Left forelimb (tissue), 1 donor: ENCODE measurements around the gene CELSR1.
"Not testable (repeated sequence)": the region's sequence is repeated elsewhere in the genome, so short reads cannot be mapped to it uniquely, and the experiment has no call there.

Source experiments
- DNase-seq: peaks from one replicate; pipeline ENCODE4 v3.0.0-alpha.2; 2018; ENCODE audit warnings: low spot score

Gene CELSR1

DNA sequence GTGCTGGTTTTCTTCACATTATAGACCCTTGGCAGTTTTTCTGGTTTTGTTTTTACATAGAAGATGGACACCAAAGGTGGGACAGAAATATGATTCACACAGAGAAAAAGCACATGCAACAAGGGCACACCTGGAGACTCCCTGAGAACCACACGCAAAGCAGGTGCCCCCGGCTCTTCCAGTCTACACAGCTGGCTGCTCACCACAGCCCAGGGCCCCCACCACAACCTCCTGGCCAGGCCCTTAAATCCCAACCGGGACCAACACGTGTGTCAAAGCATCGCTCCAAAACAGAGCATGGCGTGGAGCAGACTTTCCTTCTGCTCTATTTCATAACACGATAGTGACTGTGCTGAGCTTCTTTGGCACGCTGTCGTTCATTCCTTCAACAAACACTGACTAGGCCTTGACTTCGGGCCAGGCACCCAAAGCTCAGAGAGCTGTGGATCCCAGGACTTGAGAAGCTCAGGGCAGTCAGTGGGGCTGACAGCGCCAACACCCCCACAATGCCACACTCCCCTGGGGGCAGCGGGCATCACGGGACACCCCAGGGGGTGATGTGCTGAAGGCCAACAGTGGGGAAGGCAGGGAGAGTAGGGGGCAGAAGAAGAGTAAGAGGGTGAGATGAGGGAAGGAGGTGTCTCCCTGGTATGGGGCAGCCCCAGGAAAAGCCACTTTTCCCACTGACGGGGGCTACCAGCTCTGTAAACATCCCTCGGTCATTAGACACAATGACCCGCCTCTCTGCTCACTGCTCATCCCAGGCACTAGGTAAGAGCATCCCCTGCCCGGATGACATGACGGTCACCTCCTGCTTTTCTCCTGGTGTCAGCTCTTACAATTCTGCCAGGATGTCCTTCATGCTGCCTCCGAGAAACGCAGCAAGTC is 26.0 kb downstream of the CELSR1 start:
- no peak for DNase-seq

DNA sequence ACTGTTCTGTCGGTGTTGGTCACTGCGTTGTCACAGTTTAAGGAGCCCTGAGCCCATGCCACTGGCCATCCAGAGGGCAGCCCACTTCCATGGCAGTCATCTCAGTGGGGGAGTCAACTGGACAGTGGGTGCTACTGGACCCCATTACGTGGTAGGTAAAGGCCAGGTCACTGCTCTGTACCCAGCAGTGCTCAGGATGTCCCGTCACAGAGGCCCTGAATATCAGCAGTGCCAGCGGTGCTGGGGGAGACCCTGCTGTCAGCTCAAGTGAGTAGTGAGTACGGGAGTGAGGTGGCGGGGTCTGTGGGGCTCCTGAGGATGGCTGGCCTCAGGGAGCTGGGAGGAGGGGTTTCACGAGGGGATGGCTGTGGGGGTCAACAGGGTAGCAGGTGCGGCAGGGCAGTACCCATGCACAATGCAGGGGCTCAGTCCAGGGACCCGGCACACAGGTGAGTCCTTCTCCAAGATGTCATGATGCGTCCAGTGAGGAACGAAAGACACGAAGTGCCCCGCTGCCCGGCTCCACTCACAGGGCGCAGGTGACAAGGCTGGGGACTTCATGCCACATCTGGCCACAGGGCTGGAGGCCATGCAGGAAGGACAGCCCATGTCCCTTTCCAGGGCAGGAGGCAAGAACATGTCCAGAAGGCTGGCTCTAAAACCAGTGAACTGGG is 27.9 kb downstream of the CELSR1 start:
- no peak for DNase-seq

DNA sequence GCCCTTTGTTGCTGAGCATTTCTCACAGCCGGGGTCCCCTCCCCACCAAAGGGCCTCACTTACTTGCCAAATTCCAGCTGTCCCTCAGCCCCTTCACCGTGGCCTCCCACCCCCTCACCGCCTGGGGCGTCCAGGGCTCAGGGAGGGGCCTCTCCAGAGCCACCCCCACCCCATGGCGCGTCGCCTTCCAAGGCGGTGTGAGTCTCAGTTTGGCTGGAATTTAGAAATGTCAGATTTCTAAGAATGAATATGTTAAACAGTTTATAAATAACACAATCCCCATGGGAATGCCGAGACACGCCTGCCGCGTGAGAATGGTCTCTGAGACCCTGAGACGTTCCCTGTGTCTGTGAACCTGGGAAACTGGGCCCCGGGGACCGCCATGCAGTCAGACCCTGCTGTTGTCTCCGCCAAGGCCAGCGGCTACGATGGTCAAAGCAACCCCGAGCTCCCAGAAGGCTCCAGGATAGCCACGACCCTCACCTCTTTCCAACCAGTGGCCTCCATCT is 28.9 kb downstream of the CELSR1 start:
- no peak for DNase-seq

DNA sequence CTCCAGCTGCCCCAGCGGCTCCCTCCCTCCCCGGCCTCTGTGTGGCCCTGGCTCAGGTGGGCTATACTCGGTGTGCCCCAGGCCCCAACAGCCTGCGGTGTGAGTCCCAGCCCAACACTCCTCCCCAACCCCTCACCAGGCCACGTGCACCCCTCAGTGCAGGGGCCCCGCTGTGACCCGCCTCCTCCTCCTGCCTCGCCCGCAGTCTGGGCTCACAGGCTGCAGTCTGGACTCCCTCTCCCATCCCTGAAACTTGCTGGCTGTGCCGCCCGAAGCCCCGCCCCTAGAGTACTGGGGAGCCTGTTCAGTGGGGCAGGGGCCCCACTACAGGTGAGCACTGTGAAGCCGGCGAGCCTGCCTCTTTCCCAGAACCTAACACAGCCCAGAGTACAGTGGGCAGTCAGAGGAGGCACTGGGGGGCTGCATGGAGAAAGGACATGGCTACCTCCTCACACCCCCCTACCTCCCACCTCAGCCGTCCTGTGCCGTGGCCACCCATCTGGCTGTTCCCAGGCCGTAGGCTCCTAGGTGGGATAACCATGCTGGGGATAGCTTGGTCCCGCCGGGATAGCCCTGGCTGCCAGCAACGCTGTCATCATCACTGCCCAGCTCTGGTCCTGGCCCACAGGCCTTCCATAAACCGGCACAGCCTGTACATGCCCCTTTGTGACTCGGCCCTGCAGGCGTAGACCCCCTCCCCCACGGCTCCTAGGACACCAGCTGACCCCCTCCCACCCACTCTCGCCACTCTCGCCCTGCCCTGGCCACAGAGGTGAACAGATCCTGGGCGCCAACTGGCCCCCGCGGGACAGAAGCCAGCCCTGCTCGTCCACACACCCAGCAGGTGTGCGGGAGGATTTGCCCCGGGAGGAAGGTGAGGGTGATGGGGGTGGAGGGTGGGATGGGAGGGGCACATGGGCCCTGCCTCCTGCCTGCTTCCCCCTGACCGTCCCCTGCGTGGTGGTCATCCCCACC is 29.7 kb downstream of the CELSR1 start:
- DNase-seq, result no peak

DNA sequence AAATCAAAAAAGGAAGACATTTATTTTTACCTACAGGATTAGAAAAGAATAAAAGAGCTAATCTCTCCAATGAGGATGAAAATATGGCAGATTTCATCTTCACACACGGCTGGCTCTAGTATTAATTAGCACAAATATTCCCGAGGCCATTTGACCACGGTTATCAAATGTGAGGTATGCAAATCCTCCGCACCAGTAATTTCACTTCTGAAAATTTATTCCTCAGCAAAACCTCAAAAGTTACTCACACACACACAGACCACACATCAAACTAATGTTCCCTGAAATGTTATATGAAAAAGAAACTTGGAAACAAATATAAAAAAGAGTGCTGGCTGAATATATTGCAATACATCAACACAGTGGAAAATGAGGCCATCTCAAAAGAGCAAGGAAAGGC is 32.8 kb downstream of the CELSR1 start:
- DNase-seq, result no peak

DNA sequence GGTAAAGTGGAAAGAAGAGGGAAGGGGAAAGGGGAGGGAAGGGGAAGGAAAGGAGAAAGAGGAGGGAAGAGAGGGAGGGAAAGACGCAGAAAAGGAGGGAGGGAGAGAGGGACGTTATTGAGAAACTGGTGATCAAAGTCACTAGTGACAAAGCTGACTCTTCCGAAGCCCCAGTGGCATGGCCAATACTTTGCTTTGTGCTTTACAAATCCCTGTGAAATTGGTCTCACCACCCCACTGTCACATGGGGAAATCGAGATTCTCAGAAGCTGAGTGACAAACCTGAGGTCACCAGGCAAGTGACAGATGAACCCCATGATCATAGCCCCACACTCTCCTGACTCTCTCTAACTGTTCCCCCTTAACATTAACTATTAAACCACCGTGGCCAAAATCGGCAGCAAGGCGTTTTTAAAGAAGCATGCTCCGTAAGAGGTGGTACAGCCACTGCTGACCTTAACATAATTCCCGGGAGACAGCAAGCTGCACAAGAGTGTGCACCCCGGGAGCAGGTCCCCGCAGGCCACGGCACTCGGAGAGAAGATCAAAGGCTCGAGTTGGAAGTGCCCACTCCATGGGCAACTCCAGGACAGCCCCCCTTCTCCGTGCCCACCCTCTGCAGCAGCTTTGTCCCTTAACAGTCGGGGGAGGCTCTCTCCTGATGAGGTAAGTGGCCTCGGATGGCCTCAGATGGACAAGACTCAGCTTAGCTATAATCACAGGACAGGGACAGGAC is 34.8 kb downstream of the CELSR1 start:
- no peak for DNase-seq

DNA sequence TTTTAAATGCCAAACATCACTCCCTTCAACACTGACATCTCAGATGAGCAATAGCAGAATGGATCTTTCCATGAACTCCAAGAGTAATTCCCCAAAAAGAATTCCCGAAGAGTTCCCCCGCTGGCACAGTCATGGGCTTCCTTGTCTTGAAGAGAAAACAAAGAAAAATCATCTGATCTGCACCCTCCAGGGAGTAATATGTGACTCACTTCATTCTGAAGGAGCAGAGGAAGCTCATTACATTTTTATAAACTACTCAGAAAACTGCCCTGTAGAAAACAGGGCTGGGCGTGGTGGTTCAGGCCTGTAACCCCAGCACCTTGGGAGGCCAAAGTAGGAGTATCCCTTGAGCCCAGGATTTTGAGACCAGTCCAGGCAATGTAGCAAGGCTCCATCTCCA is 35.7 kb downstream of the CELSR1 start:
- DNase-seq, result no peak

DNA sequence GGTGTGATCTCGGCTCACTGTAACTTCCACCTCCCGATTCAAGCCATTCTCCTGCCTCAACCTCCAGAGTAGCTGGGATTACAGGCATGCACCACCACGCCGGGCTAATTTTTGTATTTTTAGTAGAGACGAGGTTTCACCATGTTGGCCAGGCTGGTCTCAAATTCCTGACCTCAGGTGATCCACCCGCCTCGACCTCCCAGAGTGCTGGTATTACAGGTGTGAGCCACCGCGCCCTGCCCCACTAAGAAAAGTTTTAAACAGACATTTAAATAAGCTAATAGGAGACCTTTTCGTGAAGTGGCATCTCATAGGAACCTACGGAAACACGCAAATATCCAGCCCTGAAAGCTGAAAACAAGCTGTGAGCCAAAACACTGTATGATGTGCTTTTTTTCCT is 36.2 kb downstream of the CELSR1 start:
- not testable (repeated sequence) for DNase-seq

DNA sequence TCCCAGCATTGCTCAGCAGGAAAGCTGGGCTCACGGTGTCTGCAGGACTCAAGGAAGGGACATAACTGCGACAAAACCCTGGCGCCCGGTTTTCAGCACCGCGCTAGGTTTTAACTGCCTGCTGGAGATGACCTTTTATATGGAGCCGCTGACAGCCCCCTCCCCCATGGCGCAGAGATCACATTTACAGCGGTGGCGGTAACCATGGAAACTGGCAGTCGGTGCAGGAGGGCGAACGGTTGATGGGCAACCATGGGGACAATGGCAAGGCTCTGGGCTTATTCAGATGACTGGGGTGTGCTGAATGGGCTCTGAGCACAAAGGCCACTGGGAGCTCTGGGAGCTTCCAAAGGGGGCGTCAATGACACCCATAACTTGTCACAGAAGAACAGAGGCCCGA is 37.2 kb downstream of the CELSR1 start:
- DNase-seq, result no peak

DNA sequence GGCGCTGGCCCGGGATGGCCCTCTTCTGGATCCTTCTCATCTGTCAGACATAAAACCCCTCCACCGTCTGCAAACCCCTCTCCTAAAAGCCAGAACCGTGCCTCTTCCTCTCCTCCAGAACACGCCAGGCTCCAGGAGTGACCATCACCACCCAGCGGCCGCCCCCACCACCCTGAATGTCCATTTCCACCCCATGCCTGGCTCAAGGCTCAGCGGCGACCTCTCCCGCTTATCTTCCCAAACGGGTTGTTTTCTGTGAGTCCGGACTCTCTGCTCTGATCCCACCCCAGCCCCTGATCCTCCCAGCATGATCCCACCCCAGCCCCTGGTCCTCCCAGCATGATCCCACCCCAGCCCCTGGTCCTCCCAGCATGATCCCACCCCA is 37.6 kb downstream of the CELSR1 start:
- no peak for DNase-seq

DNA sequence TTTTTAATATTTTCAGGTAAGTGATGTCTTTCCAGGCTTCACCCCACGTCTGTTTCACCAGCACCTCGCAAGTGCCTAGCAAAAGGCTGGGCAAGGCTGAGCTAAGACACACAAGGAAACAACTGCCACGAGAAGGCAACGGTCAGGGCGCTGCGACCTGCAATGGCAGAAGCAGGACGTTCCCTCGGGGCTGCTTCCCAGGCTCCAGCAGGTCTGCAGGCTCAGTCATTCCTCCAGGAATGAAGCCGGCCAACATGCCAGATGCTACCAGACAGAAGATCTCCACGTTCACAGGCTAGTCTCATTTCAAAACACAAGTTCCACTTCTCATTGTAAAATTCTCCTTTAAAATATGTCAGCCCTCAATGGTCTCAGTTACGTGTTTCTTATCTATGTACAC is 45.5 kb downstream of the CELSR1 start:
- DNase-seq, result no peak

DNA sequence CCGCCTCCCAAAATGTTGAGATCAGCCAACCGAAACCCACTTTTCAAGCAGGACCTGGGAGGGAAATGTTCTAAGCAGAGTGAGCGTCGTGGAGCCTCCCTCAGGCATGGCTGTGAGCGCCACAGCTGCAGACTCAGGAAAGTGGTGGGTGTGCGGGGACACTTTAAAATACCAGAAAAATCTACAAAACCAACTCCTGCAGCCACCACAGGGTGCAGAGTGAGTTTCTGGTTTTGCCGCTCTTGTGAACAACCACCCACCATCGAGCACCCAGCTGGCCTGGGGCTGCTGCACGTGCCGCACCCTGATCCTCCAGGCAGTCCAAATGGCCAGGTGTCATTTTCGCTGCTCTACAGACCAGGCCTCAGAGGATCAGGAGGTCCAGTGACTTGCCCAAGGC is 46.9 kb downstream of the CELSR1 start:
- no peak for DNase-seq

DNA sequence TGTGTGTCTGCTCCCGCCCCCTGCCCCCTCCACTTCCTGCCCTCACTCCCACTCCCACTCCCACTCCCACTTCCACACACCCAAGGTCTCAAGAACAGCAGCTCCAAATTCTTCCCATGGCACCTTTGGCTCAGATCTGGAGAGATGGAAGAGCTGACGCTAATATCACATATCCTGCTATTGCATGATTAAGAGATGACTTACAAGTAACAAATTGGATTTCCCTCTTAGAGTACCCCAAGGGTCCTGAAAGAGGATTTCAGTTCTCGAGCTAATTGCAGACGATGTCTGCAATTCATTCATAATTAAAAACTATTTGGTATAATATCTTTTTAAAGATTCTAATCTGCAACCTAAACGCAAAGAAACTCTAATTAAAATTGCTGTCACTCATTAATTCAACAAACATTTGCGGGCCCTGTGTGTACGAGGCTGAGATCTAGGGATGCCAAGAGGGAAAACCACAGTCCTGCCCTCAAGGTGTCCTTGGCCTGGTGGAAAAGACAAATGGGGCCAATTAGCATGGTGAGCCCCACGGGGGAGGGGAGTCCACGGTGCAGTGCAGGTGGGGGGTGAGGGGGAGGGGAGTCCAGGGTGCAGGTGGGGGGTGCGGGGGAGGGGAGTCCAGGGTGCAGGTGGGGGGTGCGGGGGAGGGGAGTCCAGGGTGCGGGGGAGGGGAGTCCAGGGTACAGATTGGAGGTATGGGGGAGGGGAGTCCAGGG is 50.3 kb downstream of the CELSR1 start:
- DNase-seq, result no peak

DNA sequence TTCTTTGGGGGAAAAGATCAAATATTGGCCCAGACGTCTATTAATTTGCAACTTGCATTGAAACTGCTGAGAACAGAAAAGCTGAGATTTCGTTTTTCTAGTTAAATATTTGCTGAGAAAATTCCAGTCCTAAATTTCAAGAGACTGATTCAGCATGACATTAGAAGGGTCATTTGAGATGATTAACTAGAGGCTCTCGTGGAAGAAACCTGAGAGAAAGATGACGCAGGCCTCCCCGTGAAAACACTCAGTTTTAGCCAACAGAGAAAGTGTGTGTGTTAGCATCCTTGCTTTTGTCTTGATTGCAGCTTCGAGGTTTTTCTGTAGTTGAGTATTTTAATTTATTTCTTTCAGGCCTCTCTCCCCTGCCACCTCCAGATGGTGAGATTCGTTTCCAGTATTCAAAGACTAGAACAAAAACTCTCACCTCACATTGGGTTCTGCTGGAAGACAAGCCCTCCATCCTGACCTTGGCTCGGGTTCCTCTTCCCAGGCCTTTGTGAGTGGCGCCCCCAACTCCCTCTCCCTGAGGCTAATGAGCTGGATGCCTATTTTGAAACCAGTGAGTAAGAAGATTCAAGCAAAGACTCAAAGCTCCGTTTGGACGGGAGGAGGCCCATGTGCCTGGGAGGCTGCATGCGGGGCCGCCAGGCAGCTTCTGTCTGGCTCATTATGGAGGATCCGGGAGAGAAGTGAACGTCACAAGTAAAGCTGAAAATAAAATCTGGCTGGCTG is 52.4 kb downstream of the CELSR1 start:
- no peak for DNase-seq

DNA sequence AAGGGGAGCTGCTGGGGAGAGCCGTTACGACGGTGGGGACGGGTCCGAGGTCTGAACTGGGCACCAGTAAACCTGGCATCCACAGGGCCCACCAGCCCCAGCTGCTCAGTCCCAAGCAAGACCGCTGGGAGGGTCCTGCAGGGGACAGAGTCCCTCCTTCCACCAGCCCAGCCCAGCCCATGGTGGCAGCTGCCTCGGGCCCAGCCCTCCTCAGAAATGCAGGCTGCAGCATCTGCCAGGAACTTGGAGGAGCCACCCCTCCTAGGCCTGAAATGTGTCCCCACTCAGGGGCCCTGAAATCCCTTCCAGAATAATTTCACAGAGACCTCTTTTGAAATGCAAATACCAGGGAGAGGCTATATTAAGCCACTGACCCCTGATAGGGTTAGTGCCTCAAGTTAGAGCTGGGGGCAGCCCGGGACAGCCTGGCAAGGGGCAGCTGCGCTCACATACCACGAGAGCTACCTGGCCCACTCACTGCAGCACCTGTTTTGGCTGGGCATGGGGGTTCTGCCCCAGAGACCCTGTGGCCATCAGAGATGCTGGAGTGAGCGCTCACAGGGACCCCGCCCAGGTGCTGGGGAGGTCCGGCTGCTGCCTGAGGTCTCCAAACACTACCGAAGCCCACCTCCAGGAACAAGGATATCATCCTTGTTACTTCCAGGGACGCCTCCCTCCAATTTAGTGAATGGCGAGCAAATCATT is 53.1 kb downstream of the CELSR1 start:
- no peak for DNase-seq

DNA sequence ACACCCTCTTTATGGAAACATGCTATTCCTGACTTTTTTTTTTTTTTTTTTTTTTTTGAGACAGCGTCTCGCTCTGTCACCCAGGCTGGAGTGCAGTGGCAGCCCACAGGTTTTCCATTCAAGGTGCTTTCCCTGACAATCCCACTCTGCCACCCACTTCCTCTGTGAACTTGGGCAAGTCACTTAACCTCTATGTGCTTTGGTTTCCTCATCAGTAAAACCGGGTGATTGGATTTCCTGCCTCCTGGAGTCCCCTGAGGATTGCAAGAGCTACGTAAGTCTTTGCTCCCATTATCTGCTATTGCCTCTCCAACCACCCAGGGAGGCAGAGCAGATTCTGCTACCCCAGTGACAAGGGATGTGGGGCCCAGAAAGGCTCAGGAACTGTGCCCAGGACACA is 54.1 kb downstream of the CELSR1 start:
- no peak for DNase-seq

DNA sequence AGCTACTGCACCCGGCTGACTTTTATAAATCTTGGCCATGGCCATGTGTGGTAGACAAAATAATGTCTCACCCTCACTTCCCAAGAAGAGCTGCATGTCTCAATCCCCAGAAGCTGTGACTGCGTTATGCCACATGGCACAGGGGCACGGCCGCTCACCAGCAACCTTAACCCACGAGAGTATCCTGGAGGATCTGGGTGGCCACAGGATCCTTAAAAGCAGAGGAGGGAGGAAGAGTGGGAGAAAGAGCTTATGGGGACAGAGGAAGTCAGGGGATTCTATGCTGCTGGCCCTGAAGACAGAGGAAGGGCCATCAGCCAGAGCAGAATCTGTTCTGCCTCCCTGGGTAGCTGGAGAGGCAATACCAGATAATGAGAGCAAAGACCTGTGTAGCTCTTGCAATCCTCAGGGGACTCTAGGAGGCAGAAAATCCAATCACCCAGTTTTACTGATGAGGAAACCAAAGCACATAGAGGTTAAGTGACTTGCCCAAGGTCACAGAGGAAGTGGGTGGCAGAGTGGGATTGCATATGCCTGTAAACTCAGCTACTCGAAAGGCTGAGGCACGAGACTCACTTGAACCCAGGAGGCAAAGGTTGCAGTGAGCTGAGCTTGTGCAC is 55.3 kb downstream of the CELSR1 start:
- DNase-seq, result no peak

DNA sequence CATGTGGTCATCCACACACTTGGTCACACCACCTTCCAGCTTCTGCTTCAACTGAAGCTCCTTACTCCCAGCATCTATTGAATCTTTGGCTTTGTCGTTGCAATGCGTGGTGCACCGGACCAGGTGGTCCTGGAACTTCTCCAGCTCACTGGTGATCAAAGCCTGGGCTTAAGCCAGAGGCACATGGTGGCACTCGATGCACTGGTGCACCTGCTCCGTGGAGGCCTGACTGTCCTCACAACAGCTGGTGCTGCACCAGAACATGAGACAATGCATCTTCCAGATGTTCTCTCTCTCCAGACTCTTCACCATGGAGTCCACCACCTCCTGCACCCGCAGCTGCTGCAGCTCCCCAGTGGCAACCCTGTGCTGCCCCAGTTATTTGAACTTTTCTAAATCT is 56.0 kb downstream of the CELSR1 start:
- no peak for DNase-seq

DNA sequence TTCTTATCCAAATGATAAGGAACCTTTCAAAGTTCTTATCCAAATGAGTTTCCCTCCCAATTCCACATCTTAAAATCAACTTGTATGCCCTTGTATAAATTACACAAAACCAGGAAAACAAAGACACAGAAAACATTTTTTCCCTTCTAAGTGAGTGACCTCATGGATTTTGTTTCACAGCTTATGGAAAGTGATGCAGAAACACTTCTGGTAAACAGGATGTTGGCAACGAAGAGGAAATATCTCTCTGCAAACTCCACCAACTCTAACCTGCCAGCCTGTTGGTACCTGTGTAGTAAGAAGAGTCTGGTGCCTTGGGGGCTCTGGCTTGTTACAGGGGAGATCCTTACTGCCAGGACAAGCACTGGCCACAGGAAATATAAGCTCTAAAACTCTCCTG is 57.0 kb downstream of the CELSR1 start:
- no peak for DNase-seq
